C4-2B (cell line): ENCODE measurements around the gene TMEM131L.
"Not testable (repeated sequence)": the region's sequence is repeated elsewhere in the genome, so short reads cannot be mapped to it uniquely, and the experiment has no call there.

Experiments
- H3K27ac ChIP-seq: fragments of 450-650 bp; 2 replicates; pipeline ENCODE4 v1.5.1; 2017
- CTCF ChIP-seq: fragments of 450-650 bp; conservative IDR thresholded peaks from 2 replicates; pipeline ENCODE4 v1.5.1; 2017; ENCODE audit warnings: mild to moderate bottlenecking
- ZFX ChIP-seq: fragments of 450-650 bp; IDR thresholded peaks from 2 replicates; pipeline ENCODE4 v1.6.1; 2017

The TMEM131L gene

GRCh38 chr4:153593161-153593560 is 127.0 kb downstream of the TMEM131L start:
- no peak for TF ChIP-seq ZFX
- no peak; the same call in 1 of the 2 replicates for TF ChIP-seq CTCF

GRCh38 chr4:153594210-153594609 is 128.1 kb downstream of the TMEM131L start:
- H3K27ac ChIP-seq: no peak overlapping the region

More at GRCh38 chr4:153593161-153593560, 127.0 kb downstream of the TMEM131L start:
- no peak overlapping the region for H3K27ac ChIP-seq

GRCh38 chr4:153595894-153596601 is 129.9 kb downstream of the TMEM131L start:
- TF ChIP-seq ZFX: no peak
- no peak for TF ChIP-seq CTCF
- no peak overlapping the region for H3K27ac ChIP-seq

More at GRCh38 chr4:153594210-153594609, 128.1 kb downstream of the TMEM131L start:
- TF ChIP-seq CTCF: no peak
- TF ChIP-seq ZFX: no peak

- TF ChIP-seq CTCF (no peak), ZFX (no peak)
- no peak overlapping the region for H3K27ac ChIP-seq
These were observed 136.6 kb downstream of the TMEM131L start for GRCh38 chr4:153602758-153603157.

GRCh38 chr4:153603258-153603657 is 137.1 kb downstream of the TMEM131L start:
- H3K27ac ChIP-seq: no peak overlapping the region
- TF ChIP-seq CTCF: no peak
- TF ChIP-seq ZFX: no peak

- TF ChIP-seq ZFX (no peak), CTCF (no peak)
- no peak overlapping the region for H3K27ac ChIP-seq
These were observed 137.7 kb downstream of the TMEM131L start for GRCh38 chr4:153603835-153604234.

- H3K27ac ChIP-seq: not testable (repeated sequence)
These were observed 142.9 kb downstream of the TMEM131L start for GRCh38 chr4:153609070-153609469.
